Spinal cord (tissue), 10 donors: Measurements from ENCODE around the gene FPGS. TPM values are rescaled to one million over a fixed set of nuclear protein-coding genes. Genes with fewer than 3 reads are reported as not detected.
"Not testable (repeated sequence)": the region's sequence is repeated elsewhere in the genome, so short reads cannot be mapped to it uniquely, and the experiment has no call there.

Experiments
- DNase-seq, 6 donors: peaks; one replicate each; pipeline versions ENCODE4 v3.0.0 to v3.0.0-alpha.2; 2013 to 2015; ENCODE audit warnings: low spot score in 6 of 6, low read depth in 4 of 6
- H3K27ac ChIP-seq: one replicate; pipeline ENCODE4 v1.5.1; 2013; ENCODE audit warnings: low read depth, low read length, control low read depth
- H3K27me3 ChIP-seq: one replicate; pipeline ENCODE4 v1.6.1; 2013; ENCODE audit warnings: low read length; ENCODE audit not compliant: control insufficient read depth, insufficient read depth
- H3K36me3 ChIP-seq: one replicate; pipeline ENCODE4 v1.6.1; 2013; ENCODE audit warnings: low read length; ENCODE audit not compliant: control insufficient read depth, insufficient read depth
- H3K4me1 ChIP-seq: one replicate; pipeline ENCODE4 v1.6.1; 2013; ENCODE audit warnings: low read length; ENCODE audit not compliant: control insufficient read depth, insufficient read depth
- H3K4me3 ChIP-seq: one replicate; pipeline ENCODE4 v1.5.1; 2013; ENCODE audit warnings: low read depth, low read length, control low read depth
- H3K9me3 ChIP-seq: one replicate; pipeline ENCODE4 v1.6.1; 2013; ENCODE audit warnings: low read length; ENCODE audit not compliant: control insufficient read depth, insufficient read depth
- WGBS: methylation state at CpG from one replicate; pipeline ENCODE4 v1.1.5; 2013; ENCODE audit warnings: missing lambda C conversion rate; ENCODE audit not compliant: insufficient coverage; 5-methylcytosine and 5-hydroxymethylcytosine counted together
- long read RNA-seq, 4 donors: transcript quantifications; one replicate each; lab custom pipeline, GENCODE V29; 2026
- polyA plus RNA-seq, 2 donors: library from polyadenylated mRNA; unstranded; fragments of 120-200 nt; gene quantifications; one replicate each; pipeline ENCODE4 v1.2.1, GENCODE V29; 2013; ENCODE audit not compliant: insufficient read length in 2 of 2
- total RNA-seq, 2 donors: library from RNA; depleted of rRNA in 1 of 2; stranded (reverse); fragments of 120-200 nt in 1 of 2; fragments of >200 nt in 1 of 2; gene quantifications; one replicate each; pipeline versions ENCODE4 v1.2.3 to v1.2.4, GENCODE V29; 2013 to 2014
- donor health status: healthy.

FPGS gene, protein sequence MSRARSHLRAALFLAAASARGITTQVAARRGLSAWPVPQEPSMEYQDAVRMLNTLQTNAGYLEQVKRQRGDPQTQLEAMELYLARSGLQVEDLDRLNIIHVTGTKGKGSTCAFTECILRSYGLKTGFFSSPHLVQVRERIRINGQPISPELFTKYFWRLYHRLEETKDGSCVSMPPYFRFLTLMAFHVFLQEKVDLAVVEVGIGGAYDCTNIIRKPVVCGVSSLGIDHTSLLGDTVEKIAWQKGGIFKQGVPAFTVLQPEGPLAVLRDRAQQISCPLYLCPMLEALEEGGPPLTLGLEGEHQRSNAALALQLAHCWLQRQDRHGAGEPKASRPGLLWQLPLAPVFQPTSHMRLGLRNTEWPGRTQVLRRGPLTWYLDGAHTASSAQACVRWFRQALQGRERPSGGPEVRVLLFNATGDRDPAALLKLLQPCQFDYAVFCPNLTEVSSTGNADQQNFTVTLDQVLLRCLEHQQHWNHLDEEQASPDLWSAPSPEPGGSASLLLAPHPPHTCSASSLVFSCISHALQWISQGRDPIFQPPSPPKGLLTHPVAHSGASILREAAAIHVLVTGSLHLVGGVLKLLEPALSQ
- total RNA-seq = 10 to 100 TPM; 17.8 to 33.7 TPM
- polyA plus RNA-seq = 10 to 100 TPM; 42.2 to 50.1 TPM
- long read RNA-seq, donor 1, partial matches to known transcripts = 0 of 3 reads
- long read RNA-seq, donor 1, other reads (novel, unspliced or antisense) = 0 of 3 reads
- long read RNA-seq, donor 2, partial matches to known transcripts = 0 of 5 reads
- long read RNA-seq, donor 2, other reads (novel, unspliced or antisense) = 0 of 5 reads
- long read RNA-seq, donor 3, partial matches to known transcripts = 0 of 4 reads
- long read RNA-seq, donor 3, other reads (novel, unspliced or antisense) = 0 of 4 reads
- long read RNA-seq, donor 4, transcript FPGS-203 (15 exons, 2,279 nt) = major isoform, 6 of 10 reads
- long read RNA-seq, donor 4, partial matches to known transcripts = 0 of 10 reads
- long read RNA-seq, donor 4, other reads (novel, unspliced or antisense) = 0 of 10 reads

- no peaks in the 10 kb centered on the region for H3K9me3 ChIP-seq
- H3K4me3 ChIP-seq = peak within 1 kb of the TSS; percentile 72
- H3K36me3 ChIP-seq = peaks cover 28% of the 10 kb centered on the region
- peaks cover 22% of the 10 kb centered on the region for H3K4me1 ChIP-seq
- peak; percentile 69 to 96 (median 76) for DNase-seq
- peak within 1 kb of the TSS; percentile 85 for H3K27ac ChIP-seq
- no peaks in the 10 kb centered on the region for H3K27me3 ChIP-seq
- under 1% methylated on average over 70 of the region's 83 CpGs for WGBS
These were observed at the start of gene FPGS for GRCh38 chr9:127802576-127803443. Gene FPGS (plus strand): TSS chr9:127802882. CDS start chr9:127802925, 43 bp downstream.

- Histone ChIP-seq H3K4me3 (no peak overlapping the region), H3K27me3 (peaks cover 17% of the 10 kb centered on the region), H3K4me1 (peaks cover 36% of the 10 kb centered on the region), H3K36me3 (peaks cover 29% of the 10 kb centered on the region), H3K27ac (no peak overlapping the region), H3K9me3 (no peaks in the 10 kb centered on the region)
- no peak for DNase-seq
- 70% methylated on average over 6 of the region's 8 CpGs for WGBS
These were observed 49.5 kb upstream of the FPGS start for GRCh38 chr9:127753148-127753547.

GRCh38 chr9:127753622-127754021 is 49.1 kb upstream of the FPGS start:
- H3K4me3 ChIP-seq = no peak overlapping the region
- 42% methylated on average over 5 of the region's 8 CpGs for WGBS
- no peak overlapping the region for H3K27ac ChIP-seq
- no peaks in the 10 kb centered on the region for H3K9me3 ChIP-seq
- peaks cover 24% of the 10 kb centered on the region for H3K36me3 ChIP-seq
- no peak for DNase-seq
- peaks cover 17% of the 10 kb centered on the region for H3K27me3 ChIP-seq
- H3K4me1 ChIP-seq = peaks cover 36% of the 10 kb centered on the region

DNA sequence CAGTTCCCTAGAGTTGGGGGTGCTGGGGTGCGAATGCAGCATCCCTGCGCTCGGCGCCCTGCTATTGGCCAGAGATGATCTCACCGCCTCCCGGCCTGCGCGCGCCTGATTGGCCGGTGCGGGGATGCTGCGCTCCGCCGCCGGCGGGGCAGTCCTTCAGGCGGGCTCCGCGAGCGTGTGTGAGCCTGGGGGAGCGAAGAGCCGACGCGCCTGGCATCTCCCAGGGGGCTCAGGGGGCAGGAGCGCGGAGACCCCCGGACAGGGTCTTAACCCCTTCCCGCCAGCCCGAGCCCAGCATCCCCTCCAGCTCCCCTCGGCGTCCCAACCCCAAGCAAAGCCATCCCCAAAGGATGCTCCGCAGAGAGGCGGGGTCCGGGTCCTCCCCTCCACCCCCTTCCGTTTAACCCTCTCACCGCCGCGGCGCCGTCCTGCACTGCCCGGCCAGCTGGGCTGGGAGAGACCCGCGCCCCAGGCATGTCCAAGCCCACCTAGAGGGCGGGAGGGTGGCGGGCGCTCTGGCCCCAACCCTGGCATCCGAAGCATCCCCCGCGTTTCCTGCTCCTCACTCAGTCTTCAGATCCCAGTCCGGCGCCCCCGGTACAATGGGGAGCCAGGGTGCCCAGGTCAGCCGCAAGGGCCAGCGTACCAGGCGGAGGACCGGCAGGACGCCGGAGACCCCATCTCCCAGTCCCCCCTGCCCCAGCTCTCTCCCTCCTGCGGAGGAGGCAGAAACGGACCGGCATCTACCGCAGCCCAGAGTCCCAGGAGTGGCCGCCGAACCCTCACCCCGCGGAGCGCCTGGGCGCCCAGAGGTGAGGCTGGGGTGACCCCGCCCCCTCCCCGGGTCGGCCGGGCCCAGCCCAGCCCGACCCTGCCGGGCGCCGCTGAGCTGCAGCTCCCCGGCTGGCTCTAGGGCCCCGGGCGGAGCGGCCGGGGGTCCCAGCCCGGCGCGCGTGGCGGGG is 48.3 kb upstream of the FPGS start:
- Histone ChIP-seq H3K36me3 (peaks cover 17% of the 10 kb centered on the region), H3K27me3 (peaks cover 17% of the 10 kb centered on the region), H3K4me3 (peak overlapping the region; percentile 54), H3K9me3 (no peaks in the 10 kb centered on the region), H3K27ac (no peak overlapping the region), H3K4me1 (peaks cover 36% of the 10 kb centered on the region)
- DNase-seq = peak in 3 of 6 donors; percentile 68 to 95 (median 93)
- WGBS = 3% methylated on average over 86 of the region's 86 CpGs

DNA sequence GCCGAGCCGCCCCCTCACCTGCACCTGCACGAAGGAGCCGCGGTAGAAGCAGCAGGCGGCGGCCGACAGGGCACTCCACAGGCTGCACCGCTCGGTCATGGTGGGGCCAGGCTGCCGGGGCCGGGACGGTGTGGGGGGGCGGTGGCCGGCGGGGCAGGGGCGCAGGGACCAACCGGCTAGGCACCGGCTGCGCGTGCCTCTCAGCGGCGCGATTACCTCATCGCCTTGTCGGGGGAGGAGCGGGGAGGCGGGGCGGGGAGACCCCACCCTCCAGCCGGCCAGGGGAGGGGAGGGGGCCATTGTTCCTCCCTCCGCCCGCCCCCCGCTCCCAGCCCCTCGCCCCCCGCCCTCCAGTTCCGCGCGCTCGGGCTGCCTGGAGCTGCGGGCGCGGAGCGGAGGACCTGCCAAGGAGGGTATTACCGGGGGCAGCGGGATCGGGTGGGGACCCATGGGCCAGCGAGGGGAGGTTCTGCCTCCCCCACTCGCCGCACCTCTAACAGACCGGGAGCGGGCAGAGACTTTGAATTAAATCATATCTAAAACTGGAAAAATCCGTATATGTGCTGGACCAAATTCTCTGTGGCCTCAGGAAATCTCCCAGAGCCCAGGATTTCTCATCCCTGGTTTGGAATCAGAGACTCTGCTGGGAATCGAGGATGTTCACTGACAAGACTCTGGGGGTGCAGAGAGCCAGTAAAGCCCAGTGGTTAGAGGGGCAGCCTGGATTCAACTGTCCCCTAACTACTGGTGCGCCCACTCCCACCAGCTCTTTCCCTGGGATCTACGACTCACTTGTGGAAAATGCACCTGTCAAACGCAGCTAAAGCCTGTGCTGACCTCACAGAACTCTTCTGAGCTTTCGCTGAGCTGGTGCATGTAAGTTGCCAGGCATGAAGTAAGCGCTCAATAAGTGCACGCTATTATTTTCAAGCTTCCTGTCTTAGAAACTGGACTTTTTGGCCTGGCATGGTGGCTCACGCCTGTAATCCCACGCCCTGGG is 47.3 kb upstream of the FPGS start:
- Histone ChIP-seq H3K4me3 (peak overlapping the region; percentile 35), H3K27me3 (peaks cover 17% of the 10 kb centered on the region), H3K4me1 (peaks cover 36% of the 10 kb centered on the region), H3K36me3 (peaks cover 11% of the 10 kb centered on the region), H3K9me3 (no peaks in the 10 kb centered on the region), H3K27ac (no peak overlapping the region)
- peak in 2 of 6 donors; percentile 92 to 94 for DNase-seq
- WGBS = 14% methylated on average over 37 of the region's 61 CpGs

- peaks cover 36% of the 10 kb centered on the region for H3K4me1 ChIP-seq
- peaks cover 6% of the 10 kb centered on the region for H3K36me3 ChIP-seq
- no peak overlapping the region for H3K4me3 ChIP-seq
- H3K27me3 ChIP-seq = peaks cover 17% of the 10 kb centered on the region
- no peaks in the 10 kb centered on the region for H3K9me3 ChIP-seq
- H3K27ac ChIP-seq = no peak overlapping the region
- 88% methylated on average over 2 of the region's 3 CpGs for WGBS
- DNase-seq = no peak
These were observed 46.4 kb upstream of the FPGS start for GRCh38 chr9:127756233-127756632.

DNA sequence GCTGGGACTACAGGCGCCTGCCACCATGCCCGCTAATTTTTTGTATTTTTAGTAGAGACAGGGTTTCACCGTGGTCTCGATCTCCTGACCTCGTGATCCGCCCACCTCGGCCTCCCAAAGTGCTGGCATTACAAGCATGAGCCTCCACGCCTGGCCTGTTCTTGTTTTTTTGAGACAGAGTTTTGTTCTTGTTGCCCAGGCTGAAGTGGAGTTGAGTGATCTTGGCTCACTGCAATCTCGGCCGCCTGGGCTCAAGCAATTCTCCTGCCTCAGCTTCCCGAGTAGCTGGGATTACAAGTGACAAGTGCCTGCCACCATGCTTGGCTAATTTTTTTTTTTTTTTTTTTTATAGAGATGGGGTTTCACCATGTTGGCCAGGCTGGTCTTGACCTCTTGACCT is 45.9 kb upstream of the FPGS start:
- not testable (repeated sequence) for H3K9me3 ChIP-seq, H3K27ac ChIP-seq, DNase-seq, H3K4me3 ChIP-seq, H3K36me3 ChIP-seq
- peaks cover 17% of the 10 kb centered on the region for H3K27me3 ChIP-seq
- 79% methylated on average over 11 of the region's 11 CpGs for WGBS
- peaks cover 42% of the 10 kb centered on the region for H3K4me1 ChIP-seq
